Measurements from ENCODE around the gene MFAP2.

- TF ChIP-seq CTCF (IDR thresholded peaks at IDR 0.05) (no peak), POLR2A (IDR thresholded peaks at IDR 0.05) (no peak)
Measured at GRCh38 chr1:17013491-17014320, 33.3 kb upstream of the MFAP2 start.
